ENCODE data around the gene PRR16. TPM values are rescaled to one million over a fixed set of nuclear protein-coding genes. Genes with fewer than 3 reads are reported as not detected.

Gene PRR16
- total RNA-seq, 1 experiment from 2014 or later: not detected

GRCh38 chr5:120545951-120546350 lies 81.9 kb downstream of the PRR16 start:
- CTCF ChIA-PET: no interaction called here
- DNase-seq (ENCODE audit: low spot score): no peak
- Histone ChIP-seq H3K9me3 (ENCODE audit: low read depth, low read length, poor library complexity, severe bottlenecking) (no peaks in the 10 kb centered on the region), H3K4me3 (ENCODE audit: low read depth, low read length, poor library complexity, severe bottlenecking) (no peak overlapping the region), H3K36me3 (ENCODE audit: insufficient read depth, low read length, poor library complexity, severe bottlenecking) (no peaks in the 10 kb centered on the region), H3K27ac (ENCODE audit: low read depth, low read length, poor library complexity, severe bottlenecking) (no peak overlapping the region), H3K27me3 (replicated peaks; ENCODE audit: insufficient read depth, low read depth, low read length, poor library complexity) (no peaks in the 10 kb centered on the region), H3K4me1 (ENCODE audit: insufficient read depth, low read length, poor library complexity, severe bottlenecking) (no peaks in the 10 kb centered on the region)
- TF ChIP-seq EZH2 (IDR thresholded peaks at IDR 0.05; ENCODE audit: borderline replicate concordance, low read depth, low read length, poor library complexity, severe bottlenecking): no peak
- no peak for TF ChIP-seq CTCF (conservative IDR thresholded peaks at IDR 0.05; ENCODE audit: low read depth, low read length)
- POLR2A ChIA-PET (ENCODE audit: low non-redundant PET): no interaction called here
- no TSS peak for BruUV-seq (replicated peaks)
- intact Hi-C loops (cut with micrococcal nuclease; ENCODE audit: unreplicated experiment): no loop called here

GRCh38 chr5:120546922-120547321 lies 82.8 kb downstream of the PRR16 start:
- Histone ChIP-seq H3K4me3 (ENCODE audit: low read depth, low read length, poor library complexity, severe bottlenecking) (no peak overlapping the region), H3K27ac (ENCODE audit: low read depth, low read length, poor library complexity, severe bottlenecking) (no peak overlapping the region), H3K27me3 (replicated peaks; ENCODE audit: insufficient read depth, low read depth, low read length, poor library complexity) (no peaks in the 10 kb centered on the region), H3K36me3 (ENCODE audit: insufficient read depth, low read length, poor library complexity, severe bottlenecking) (no peaks in the 10 kb centered on the region), H3K9me3 (ENCODE audit: low read depth, low read length, poor library complexity, severe bottlenecking) (no peaks in the 10 kb centered on the region), H3K4me1 (ENCODE audit: insufficient read depth, low read length, poor library complexity, severe bottlenecking) (no peaks in the 10 kb centered on the region)
- intact Hi-C loops (cut with micrococcal nuclease; ENCODE audit: unreplicated experiment): no loop called here
- DNase-seq (ENCODE audit: low spot score): no peak
- ChIA-PET CTCF (no interaction called here), POLR2A (ENCODE audit: low non-redundant PET) (no interaction called here)
- TF ChIP-seq CTCF (conservative IDR thresholded peaks at IDR 0.05; ENCODE audit: low read depth, low read length) (no peak), EZH2 (IDR thresholded peaks at IDR 0.05; ENCODE audit: borderline replicate concordance, low read depth, low read length, poor library complexity, severe bottlenecking) (no peak)
- BruUV-seq (replicated peaks): no TSS peak

- H3K36me3 ChIP-seq (ENCODE audit: insufficient read depth, low read length, poor library complexity, severe bottlenecking): no peaks in the 10 kb centered on the region
- H3K27me3 ChIP-seq (replicated peaks; ENCODE audit: insufficient read depth, low read depth, low read length, poor library complexity): no peaks in the 10 kb centered on the region
- H3K9me3 ChIP-seq (ENCODE audit: low read depth, low read length, poor library complexity, severe bottlenecking): no peaks in the 10 kb centered on the region
- intact Hi-C loops (cut with micrococcal nuclease; ENCODE audit: unreplicated experiment): no loop called here
- BruUV-seq (replicated peaks): no TSS peak
- DNase-seq (ENCODE audit: low spot score): no peak
- no peak overlapping the region for H3K27ac ChIP-seq (ENCODE audit: low read depth, low read length, poor library complexity, severe bottlenecking)
- ChIA-PET CTCF (no interaction called here), POLR2A (ENCODE audit: low non-redundant PET) (no interaction called here)
- no peaks in the 10 kb centered on the region for H3K4me1 ChIP-seq (ENCODE audit: insufficient read depth, low read length, poor library complexity, severe bottlenecking)
- H3K4me3 ChIP-seq (ENCODE audit: low read depth, low read length, poor library complexity, severe bottlenecking): no peak overlapping the region
- TF ChIP-seq CTCF (conservative IDR thresholded peaks at IDR 0.05; ENCODE audit: low read depth, low read length) (no peak), EZH2 (IDR thresholded peaks at IDR 0.05; ENCODE audit: borderline replicate concordance, low read depth, low read length, poor library complexity, severe bottlenecking) (no peak)
These were observed 86.3 kb downstream of the PRR16 start for GRCh38 chr5:120550358-120550757.
